Measurements from ENCODE around the gene TSC1. TPM values are rescaled to one million over a fixed set of nuclear protein-coding genes. Genes with fewer than 3 reads are reported as not detected.

Gene TSC1
- total and polyA plus RNA-seq, 10 of the 15 experiments (the other 5 are each of a cell fraction or from before 2014, with no cell fraction given), result 4.0 to 48.0 (median 14.9) TPM

DNA sequence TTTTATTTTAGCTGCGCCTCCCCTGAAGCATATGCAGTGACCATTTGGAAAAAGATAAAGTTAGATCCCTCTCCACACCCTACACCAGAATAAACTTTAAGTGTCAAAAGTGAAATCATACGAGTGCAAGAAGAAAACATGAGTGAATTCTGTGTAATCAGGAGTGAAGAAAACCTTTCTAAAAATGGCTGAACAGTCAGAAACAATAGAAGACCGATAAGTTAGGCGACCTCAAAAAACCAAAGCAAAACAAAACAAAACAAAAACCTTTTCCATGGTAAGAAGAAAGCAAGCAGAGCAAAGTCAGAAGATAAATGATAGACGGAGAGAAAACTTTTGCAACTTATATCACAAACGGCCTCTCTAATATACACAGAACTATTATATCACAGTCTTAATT, 16.6 kb upstream of the TSC1 start:
- H3K4me1 ChIP-seq (ENCODE audit: control insufficient read depth, insufficient read depth, low read length), result no peaks in the 10 kb centered on the region
- H3K79me2 ChIP-seq (ENCODE audit: control insufficient read depth, insufficient read depth, low read length), result no peaks in the 10 kb centered on the region
- H3K36me3 ChIP-seq (ENCODE audit: control insufficient read depth in 2 of 2, insufficient read depth in 2 of 2, low read length in 1 of 2), result no peaks in the 10 kb centered on the region
- no peak for DNase-seq (ENCODE audit: low read depth, low spot score)
- in situ Hi-C loops (cut with MboI) (no loop called here), intact Hi-C loops (cut with micrococcal nuclease; ENCODE audit: unreplicated experiment) (no loop called here)
- SMC1A ChIA-PET (ENCODE audit: uncharacterized antibody, unreplicated experiment), result no interaction called here
- BruUV-seq (replicated peaks), result no TSS peak
- no peak overlapping the region for H3K27ac ChIP-seq (ENCODE audit: control insufficient read depth, insufficient read depth)
- 32% methylated on average over 6 of the region's 6 CpGs for WGBS (ENCODE audit: insufficient coverage, insufficient replicate concordance, low lambda C conversion rate, missing lambda C conversion rate)
- CTCF ChIA-PET, result no interaction called here
- ATAC-seq, result no peak
- H3K9me3 ChIP-seq (replicated peaks; ENCODE audit: control insufficient read depth, insufficient read depth, low read length), result peaks cover 3% of the 10 kb centered on the region; the same call in 2 of the 3 replicates
- no peak overlapping the region for H3K9ac ChIP-seq (ENCODE audit: control insufficient read depth, insufficient read depth, low read length)
- no peaks in the 10 kb centered on the region for H3K27me3 ChIP-seq (replicated peaks in 1 of 2; ENCODE audit: control insufficient read depth in 2 of 2, insufficient read depth in 2 of 2, low read length in 1 of 2)
- H4K20me1 ChIP-seq (ENCODE audit: control insufficient read depth, insufficient read depth), result no peaks in the 10 kb centered on the region
- H3K4me3 ChIP-seq, result no peak overlapping the region
- TF ChIP-seq CBX3 (IDR thresholded peaks at IDR 0.05; ENCODE audit: borderline replicate concordance, low read depth), result no peak
- no peak for TF ChIP-seq CREB1 (IDR thresholded peaks at IDR 0.05; ENCODE audit: low read depth)
- TF ChIP-seq ZBTB40 (IDR thresholded peaks at IDR 0.05; ENCODE audit: borderline replicate concordance), result no peak
- no peak for TF ChIP-seq STAT3 (IDR thresholded peaks at IDR 0.05; ENCODE audit: low read depth, low read length)
- no peak for TF ChIP-seq REST (IDR thresholded peaks at IDR 0.05; ENCODE audit: low read depth, low read length)
- TF ChIP-seq KDM1A (IDR thresholded peaks at IDR 0.05; ENCODE audit: borderline replicate concordance), result no peak
- TF ChIP-seq FOS (IDR thresholded peaks at IDR 0.05; ENCODE audit: borderline replicate concordance, extremely low read depth, insufficient read length), result no peak
- TF ChIP-seq YBX1 (IDR thresholded peaks at IDR 0.05), result no peak
- TF ChIP-seq POLR2AphosphoS5 (IDR thresholded peaks at IDR 0.05; ENCODE audit: low read length), result no peak
- POLR2A ChIA-PET, result no interaction called here
- no peak overlapping the region for H3K4me2 ChIP-seq (ENCODE audit: control insufficient read depth, insufficient read depth)
- RAD21 ChIA-PET (ENCODE audit: unreplicated experiment), result no interaction called here
- no peak overlapping the region for H2AFZ ChIP-seq (ENCODE audit: control insufficient read depth, low read depth, low read length)
- FAIRE-seq, result no peak
